GM12875 (cell line): ENCODE measurements around the gene MAPK10.
"Not testable (repeated sequence)": the region's sequence is repeated elsewhere in the genome, so short reads cannot be mapped to it uniquely, and the experiment has no call there.

ENCODE experiments used
- H3K4me3 ChIP-seq: one replicate; pipeline ENCODE4 v1.5.1; 2011; ENCODE audit warnings: low read depth, low read length, control low read depth
- CTCF ChIP-seq: IDR thresholded peaks from 2 replicates; pipeline ENCODE4 v1.5.1; 2011; ENCODE audit warnings: low read depth, mild to moderate bottlenecking, control low read depth, inconsistent platforms, low read length, moderate library complexity, borderline replicate concordance; ENCODE audit not compliant: insufficient read depth

The MAPK10 gene

DNA sequence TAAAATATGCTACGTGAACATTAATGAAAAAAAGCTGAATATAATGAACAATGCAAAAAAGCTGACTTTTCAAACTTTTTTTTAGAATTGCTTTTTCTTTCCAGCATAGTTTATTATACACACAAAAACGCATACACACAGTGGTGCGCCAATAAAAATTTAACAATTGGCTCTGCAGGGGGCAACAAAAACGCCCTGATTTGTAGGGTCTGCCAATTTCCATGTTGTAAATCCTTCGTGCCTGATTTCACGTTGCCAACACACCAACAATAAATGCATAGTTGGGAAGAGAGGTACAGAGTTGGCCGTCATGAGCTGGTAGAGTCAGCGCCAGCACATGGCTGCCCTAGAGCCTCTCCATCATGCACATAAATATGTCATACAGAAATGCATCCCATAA, 333.1 kb downstream of the MAPK10 start:
- H3K4me3 ChIP-seq = no peak overlapping the region
- no peak for TF ChIP-seq CTCF

DNA sequence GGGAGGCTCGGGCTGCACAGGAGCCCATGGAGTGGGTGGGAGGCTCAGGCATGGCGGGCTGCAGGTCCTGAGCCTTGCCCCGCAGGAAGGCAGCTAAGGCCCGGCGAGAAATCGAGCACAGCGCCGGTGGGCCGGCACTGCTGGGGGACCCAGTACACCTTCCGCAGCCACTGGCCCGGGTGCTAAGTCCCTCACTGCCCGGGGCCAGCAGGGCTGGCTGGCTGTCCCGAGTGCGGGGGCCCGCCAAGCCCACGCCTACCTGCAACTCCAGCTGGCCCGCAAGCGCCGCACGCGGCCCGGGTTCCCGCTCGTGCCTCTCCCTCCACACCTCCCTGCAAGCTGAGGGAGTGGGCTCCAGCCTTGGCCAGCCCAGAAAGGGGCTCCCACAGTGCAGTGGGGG, 338.2 kb downstream of the MAPK10 start:
- not testable (repeated sequence) for H3K4me3 ChIP-seq

- H3K4me3 ChIP-seq = no peak overlapping the region
- TF ChIP-seq CTCF = no peak
Observed at GRCh38 chr4:86019906-86020305, 339.9 kb downstream of the MAPK10 start.

- H3K4me3 ChIP-seq = no peak overlapping the region
- no peak for TF ChIP-seq CTCF
Observed at GRCh38 chr4:86019362-86019761, 340.5 kb downstream of the MAPK10 start.

DNA sequence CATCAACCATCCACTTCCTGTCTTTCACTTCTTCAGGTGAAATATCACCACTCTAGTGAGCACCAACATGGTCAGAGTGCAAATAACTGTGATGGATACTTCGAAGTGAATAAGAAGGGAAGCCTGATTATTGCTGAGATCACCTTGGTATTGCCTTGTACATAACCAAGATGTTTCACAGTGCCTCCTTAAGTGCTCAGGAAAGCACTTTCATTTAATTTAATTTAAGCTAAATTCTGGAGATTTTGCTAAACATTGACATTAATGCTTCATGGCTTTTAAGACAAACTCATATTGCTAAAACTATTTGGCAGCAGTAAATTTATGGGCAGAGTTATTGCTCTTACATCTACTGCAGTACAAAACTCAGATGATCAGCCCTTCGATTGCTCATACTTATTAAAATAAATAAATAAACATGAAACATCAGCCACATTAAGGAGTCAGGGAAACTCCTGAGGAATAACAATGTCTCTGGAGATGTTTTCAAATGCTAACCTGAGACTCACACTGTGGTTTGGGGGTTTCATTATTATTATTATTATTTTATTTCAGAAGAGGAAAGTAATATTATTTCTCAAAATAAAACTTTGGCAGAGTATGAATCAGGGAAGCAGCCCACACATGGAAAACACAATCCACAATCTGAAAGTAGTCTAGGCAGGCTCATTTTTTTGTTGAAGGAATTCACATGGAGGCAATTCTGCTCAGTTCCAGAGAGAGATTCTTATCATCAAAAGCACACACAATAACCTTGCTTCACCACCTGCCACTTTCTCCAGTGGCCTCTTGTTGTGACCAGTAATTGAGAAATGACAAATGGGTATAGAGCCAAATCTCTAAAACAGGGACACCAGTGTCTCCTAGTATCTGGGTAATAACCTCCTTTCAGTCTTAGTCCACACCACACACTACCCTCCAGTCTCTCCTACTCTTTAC, 344.2 kb downstream of the MAPK10 start:
- TF ChIP-seq CTCF = no peak
- H3K4me3 ChIP-seq = no peak overlapping the region

GRCh38 chr4:86014599-86014998, 345.3 kb downstream of the MAPK10 start:
- H3K4me3 ChIP-seq = no peak overlapping the region
- no peak for TF ChIP-seq CTCF

DNA sequence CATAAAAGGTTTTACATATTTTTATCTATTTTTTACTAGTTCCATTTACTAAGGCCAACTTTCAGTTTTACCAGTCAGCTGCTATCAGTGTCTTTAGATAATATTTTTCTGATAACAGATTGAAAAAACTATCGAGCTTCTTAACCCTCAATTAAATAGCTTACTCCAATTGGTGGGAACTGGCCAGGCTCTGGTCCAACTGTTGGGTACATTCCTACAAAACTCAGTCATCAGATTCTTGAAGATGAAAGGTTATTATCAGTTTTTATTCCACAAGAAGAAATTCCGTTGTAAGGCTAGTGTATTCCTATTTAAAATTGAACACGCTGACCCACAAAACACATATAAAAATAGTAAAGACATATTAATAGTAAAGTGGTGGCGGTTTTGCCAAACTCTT, 346.2 kb downstream of the MAPK10 start:
- H3K4me3 ChIP-seq = no peak overlapping the region
- TF ChIP-seq CTCF = no peak

DNA sequence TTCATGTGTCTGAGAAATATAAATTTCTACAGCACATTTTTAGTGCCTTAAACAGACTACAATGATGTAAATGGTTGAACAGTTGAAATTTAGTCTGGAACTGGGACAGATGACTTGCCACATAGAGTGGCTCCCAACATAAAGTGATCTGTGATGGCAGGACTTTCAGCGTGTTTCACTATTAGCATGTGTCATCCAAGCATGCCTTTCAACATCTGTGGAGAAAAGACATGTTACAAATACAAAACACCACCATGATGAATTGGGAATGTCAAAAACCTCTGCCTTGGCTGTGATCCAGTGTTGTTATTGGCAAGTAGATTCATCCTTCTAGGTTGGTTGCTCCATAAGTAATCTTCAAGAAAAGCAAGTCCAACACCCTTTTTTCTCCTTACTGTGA, 348.7 kb downstream of the MAPK10 start:
- no peak overlapping the region for H3K4me3 ChIP-seq
- no peak for TF ChIP-seq CTCF
